GM23338 (cell line): ENCODE results near the gene RPF1.

Experiments
- EZH2 ChIP-seq: fragments of 200-600 bp; sonication (generic); IDR thresholded peaks from one replicate; pipeline ENCODE4 v1.8.0; 2017; ENCODE audit warnings: antibody characterized with exemption, mild to moderate bottlenecking, low read depth; ENCODE audit not compliant: unreplicated experiment
- EZH2phosphoT487 ChIP-seq: fragments of 200-600 bp; sonication (generic); IDR thresholded peaks from one replicate; pipeline ENCODE4 v1.8.1; 2018; ENCODE audit warnings: antibody characterized with exemption; ENCODE audit not compliant: unreplicated experiment
- JUNB ChIP-seq: IDR thresholded peaks from one replicate; pipeline ENCODE4 v1.6.1; 2016; ENCODE audit warnings: antibody characterized with exemption; ENCODE audit not compliant: unreplicated experiment
- POLR2AphosphoS5 ChIP-seq: IDR thresholded peaks from 2 replicates; pipeline ENCODE4 v1.6.1; 2016; ENCODE audit warnings: antibody characterized with exemption, low read depth
- REST ChIP-seq: IDR thresholded peaks from one replicate; pipeline ENCODE4 v1.6.1; 2018; ENCODE audit warnings: antibody characterized with exemption; ENCODE audit not compliant: unreplicated experiment
- TF ChIP-seq, protein P1 (sequence below), 2 experiments: fragments of 200-600 bp in 1 of 2; sonication (generic) in 1 of 2; conservative IDR thresholded peaks; 2 replicates each; pipeline versions ENCODE4 v1.5.1 to v1.6.1; 2016 to 2017; ENCODE audit warnings: antibody characterized with exemption in 2 of 2, low read depth in 2 of 2, mild to moderate bottlenecking in 2 of 2, moderate library complexity in 1 of 2

DNA sequence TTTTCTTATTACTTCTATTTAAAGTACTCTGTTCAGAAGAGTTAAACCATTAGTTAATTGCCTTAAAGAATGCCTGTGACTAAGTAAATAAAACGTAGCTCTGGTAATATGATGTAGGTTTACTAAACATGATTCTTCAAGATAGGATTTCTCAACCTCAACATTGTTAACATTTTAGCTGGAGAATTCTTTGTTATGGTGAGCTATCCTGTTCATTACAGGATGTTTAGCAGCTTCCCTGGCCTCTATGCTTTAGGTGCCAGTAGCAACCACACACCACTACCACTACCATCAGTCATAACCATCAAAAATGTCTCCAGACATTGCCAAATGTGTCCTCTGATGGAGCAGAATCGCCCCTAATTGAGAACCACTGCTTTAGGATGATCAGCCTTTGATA, 10.7 kb downstream of the RPF1 start:
- TF ChIP-seq, protein P1, sequence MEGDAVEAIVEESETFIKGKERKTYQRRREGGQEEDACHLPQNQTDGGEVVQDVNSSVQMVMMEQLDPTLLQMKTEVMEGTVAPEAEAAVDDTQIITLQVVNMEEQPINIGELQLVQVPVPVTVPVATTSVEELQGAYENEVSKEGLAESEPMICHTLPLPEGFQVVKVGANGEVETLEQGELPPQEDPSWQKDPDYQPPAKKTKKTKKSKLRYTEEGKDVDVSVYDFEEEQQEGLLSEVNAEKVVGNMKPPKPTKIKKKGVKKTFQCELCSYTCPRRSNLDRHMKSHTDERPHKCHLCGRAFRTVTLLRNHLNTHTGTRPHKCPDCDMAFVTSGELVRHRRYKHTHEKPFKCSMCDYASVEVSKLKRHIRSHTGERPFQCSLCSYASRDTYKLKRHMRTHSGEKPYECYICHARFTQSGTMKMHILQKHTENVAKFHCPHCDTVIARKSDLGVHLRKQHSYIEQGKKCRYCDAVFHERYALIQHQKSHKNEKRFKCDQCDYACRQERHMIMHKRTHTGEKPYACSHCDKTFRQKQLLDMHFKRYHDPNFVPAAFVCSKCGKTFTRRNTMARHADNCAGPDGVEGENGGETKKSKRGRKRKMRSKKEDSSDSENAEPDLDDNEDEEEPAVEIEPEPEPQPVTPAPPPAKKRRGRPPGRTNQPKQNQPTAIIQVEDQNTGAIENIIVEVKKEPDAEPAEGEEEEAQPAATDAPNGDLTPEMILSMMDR (conservative IDR thresholded peaks at IDR 0.05; ENCODE audit: low read depth in 2 of 2) = no peak
- no peak for TF ChIP-seq POLR2AphosphoS5
- no peak for TF ChIP-seq EZH2
- TF ChIP-seq EZH2phosphoT487 = no peak
- TF ChIP-seq REST = no peak
- no peak for TF ChIP-seq JUNB
